DOHH2 (cell line): Measurements from ENCODE around the gene FBXL2.

ENCODE experiments used
- H3F3A ChIP-seq: fragments of 200-600 bp; sonication (generic), shearing (Covaris generic); 2 replicates; pipeline ENCODE4 v1.6.0; 2016; ENCODE audit warnings: antibody characterized with exemption, mild to moderate bottlenecking; ENCODE audit not compliant: control insufficient read depth, insufficient read depth
- H3K27ac ChIP-seq: fragments of 200-600 bp; sonication (generic); 2 replicates; pipeline ENCODE4 v1.5.1; 2014; ENCODE audit warnings: low read depth, mild to moderate bottlenecking, low read length, moderate library complexity
- H3K27me3 ChIP-seq: fragments of 200-600 bp; sonication (generic); 2 replicates; pipeline ENCODE4 v1.6.1; 2014; ENCODE audit warnings: mild to moderate bottlenecking, low read length, mixed read lengths; ENCODE audit not compliant: control insufficient read depth
- H3K36me3 ChIP-seq: fragments of 200-600 bp; sonication (generic); 2 replicates; pipeline ENCODE4 v1.6.1; 2014; ENCODE audit warnings: mild to moderate bottlenecking, low read length, moderate library complexity, mixed read lengths; ENCODE audit not compliant: control insufficient read depth
- H3K4me1 ChIP-seq: fragments of 200-600 bp; sonication (generic); 2 replicates; pipeline ENCODE4 v1.6.1; 2014; ENCODE audit warnings: mild to moderate bottlenecking, low read length, mixed read lengths; ENCODE audit not compliant: control insufficient read depth
- H3K4me2 ChIP-seq: fragments of 200-600 bp; sonication (generic); 2 replicates; pipeline ENCODE4 v1.6.0; 2014; ENCODE audit warnings: mild to moderate bottlenecking, low read length, moderate library complexity
- H3K4me3 ChIP-seq: fragments of 200-600 bp; sonication (generic); 2 replicates; pipeline ENCODE4 v1.5.1; 2014; ENCODE audit warnings: mild to moderate bottlenecking, low read length, mixed read lengths
- H3K79me2 ChIP-seq: fragments of 200-600 bp; sonication (generic); 2 replicates; pipeline ENCODE4 v1.6.1; 2014; ENCODE audit warnings: mild to moderate bottlenecking, low read length, mixed read lengths; ENCODE audit not compliant: control insufficient read depth
- H3K9me2 ChIP-seq: fragments of 200-600 bp; sonication (generic); replicated peaks from 2 replicates; pipeline ENCODE4 v1.6.1; 2014; ENCODE audit warnings: mild to moderate bottlenecking, low read length, mixed read lengths; ENCODE audit not compliant: control insufficient read depth
- H3K9me3 ChIP-seq: fragments of 200-600 bp; sonication (generic); 2 replicates; pipeline ENCODE4 v1.6.1; 2014; ENCODE audit warnings: antibody characterized with exemption, low read length, mixed read lengths; ENCODE audit not compliant: control insufficient read depth, insufficient read depth
- H4K20me1 ChIP-seq: fragments of 200-600 bp; sonication (generic); 2 replicates; pipeline ENCODE4 v1.6.0; 2014; ENCODE audit warnings: low read depth, mild to moderate bottlenecking, antibody characterized with exemption, low read length, moderate library complexity; ENCODE audit not compliant: control insufficient read depth, insufficient read depth
- EZH2phosphoT487 ChIP-seq: fragments of 200-600 bp; sonication (generic); IDR thresholded peaks from 2 replicates; pipeline ENCODE4 v1.6.1; 2017; ENCODE audit warnings: borderline replicate concordance, mild to moderate bottlenecking, antibody characterized with exemption, low read length, moderate library complexity, mixed read lengths
- TF ChIP-seq, protein P1 (sequence below): fragments of 200-600 bp; sonication (generic); IDR thresholded peaks from one replicate; pipeline ENCODE4 v1.5.1; 2014; ENCODE audit warnings: antibody characterized with exemption, mild to moderate bottlenecking, low read depth, low read length; ENCODE audit not compliant: poor library complexity, severe bottlenecking

Gene FBXL2

DNA sequence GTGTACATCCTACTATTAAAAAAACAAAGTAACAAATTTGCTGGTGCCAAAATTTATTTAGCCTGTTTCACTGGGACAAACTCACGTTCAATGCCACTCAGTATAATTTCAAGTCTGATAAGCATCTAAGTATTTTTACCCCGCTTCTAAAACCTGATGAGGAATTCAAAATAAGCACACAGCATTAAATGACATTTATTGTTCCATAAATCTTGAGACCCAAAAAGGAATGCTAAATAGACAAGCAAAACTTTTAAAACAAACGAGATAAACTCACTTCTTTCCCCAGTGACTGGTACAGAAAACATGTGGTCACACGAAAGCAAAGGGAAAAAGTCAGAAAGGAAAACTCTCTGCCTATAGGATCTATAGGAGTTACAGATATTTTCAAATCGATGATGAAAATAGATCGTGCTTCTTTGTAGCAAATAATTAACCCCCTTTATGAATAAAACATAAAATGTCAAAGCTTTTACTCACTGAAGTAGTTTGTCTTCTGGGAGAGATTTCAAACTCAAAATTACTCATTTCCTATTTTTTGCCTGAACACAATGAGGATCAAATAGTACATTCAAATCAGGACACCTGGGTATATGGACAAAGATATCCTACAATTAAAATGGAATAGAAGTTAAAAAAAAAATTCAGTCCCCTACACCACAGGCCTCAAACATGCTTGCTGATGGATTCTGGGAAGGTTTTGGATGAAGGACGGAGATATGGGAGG is 111.3 kb downstream of the FBXL2 start:
- Histone ChIP-seq H4K20me1 (no peaks in the 10 kb centered on the region), H3K36me3 (peaks cover 55% of the 10 kb centered on the region)

DNA sequence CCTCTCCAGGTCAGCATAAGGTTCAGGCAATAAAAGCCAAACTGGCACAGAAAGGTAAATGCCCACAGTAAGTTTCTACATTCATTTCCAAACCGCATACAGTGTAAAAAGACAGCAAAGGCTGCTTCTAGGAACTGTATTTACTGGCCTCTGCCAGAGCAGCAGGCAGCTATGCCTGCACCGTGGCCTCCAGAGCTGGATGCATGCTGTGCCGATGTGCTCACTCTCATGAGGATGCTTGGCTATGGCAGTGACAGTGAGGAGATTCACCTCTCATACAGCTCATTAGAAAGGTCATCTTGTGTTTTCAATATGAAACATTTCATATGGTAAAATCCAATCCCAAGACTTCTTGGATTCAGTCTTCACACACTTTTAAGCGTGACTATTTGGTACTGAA is 112.7 kb downstream of the FBXL2 start:
- Histone ChIP-seq H3K4me2 (no peak overlapping the region), H3K36me3 (peaks cover 59% of the 10 kb centered on the region), H3K9me2 (no peaks in the 10 kb centered on the region)

More for the DNA sequence above, 111.3 kb downstream of the FBXL2 start:
- H3K27ac ChIP-seq, result no peak overlapping the region
- no peaks in the 10 kb centered on the region for H3K79me2 ChIP-seq
- H3K9me3 ChIP-seq, result no peaks in the 10 kb centered on the region
- H3K9me2 ChIP-seq, result no peaks in the 10 kb centered on the region
- TF ChIP-seq EZH2phosphoT487, result no peak
- no peak overlapping the region for H3K4me2 ChIP-seq
- H3K4me3 ChIP-seq, result no peak overlapping the region
- no peaks in the 10 kb centered on the region for H3F3A ChIP-seq
- H3K4me1 ChIP-seq, result peaks cover 5% of the 10 kb centered on the region
- no peaks in the 10 kb centered on the region for H3K27me3 ChIP-seq

DNA sequence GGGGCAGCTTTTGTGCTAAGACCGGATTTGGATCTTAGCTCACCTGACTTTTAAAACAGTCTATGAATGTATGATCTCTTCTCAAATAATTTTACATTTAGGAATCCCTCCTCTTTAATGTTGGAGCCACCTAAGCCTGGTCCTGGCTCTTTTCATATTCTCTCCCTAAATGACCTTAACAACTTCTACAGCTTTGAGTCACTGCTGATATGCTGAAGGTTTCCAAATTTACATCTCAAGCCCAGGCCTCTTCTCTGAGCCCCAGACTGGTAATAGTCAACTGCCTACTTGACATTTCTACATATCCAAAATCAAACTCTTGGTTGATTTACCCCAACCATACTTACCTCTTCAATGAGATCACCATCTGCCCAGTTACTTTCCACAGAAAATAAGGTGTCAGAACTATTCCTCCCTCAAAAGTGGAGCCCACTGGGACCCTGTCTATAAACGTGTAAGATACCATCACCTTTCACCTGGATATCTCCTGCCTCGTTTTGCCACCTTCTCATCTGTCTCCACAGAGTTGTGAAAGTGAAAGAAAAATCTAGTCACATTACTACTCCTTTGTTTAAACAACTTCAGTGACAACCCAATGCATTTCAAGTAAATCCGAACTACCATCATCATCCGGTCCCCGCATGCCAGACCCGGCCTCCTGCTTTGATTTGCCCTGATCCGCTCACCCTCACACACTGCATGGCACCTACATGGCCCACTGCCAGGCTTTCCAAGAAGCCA is 114.2 kb downstream of the FBXL2 start:
- no peak for TF ChIP-seq EZH2phosphoT487
- TF ChIP-seq, protein P1, sequence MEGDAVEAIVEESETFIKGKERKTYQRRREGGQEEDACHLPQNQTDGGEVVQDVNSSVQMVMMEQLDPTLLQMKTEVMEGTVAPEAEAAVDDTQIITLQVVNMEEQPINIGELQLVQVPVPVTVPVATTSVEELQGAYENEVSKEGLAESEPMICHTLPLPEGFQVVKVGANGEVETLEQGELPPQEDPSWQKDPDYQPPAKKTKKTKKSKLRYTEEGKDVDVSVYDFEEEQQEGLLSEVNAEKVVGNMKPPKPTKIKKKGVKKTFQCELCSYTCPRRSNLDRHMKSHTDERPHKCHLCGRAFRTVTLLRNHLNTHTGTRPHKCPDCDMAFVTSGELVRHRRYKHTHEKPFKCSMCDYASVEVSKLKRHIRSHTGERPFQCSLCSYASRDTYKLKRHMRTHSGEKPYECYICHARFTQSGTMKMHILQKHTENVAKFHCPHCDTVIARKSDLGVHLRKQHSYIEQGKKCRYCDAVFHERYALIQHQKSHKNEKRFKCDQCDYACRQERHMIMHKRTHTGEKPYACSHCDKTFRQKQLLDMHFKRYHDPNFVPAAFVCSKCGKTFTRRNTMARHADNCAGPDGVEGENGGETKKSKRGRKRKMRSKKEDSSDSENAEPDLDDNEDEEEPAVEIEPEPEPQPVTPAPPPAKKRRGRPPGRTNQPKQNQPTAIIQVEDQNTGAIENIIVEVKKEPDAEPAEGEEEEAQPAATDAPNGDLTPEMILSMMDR, result no peak
- no peak overlapping the region for H3K27ac ChIP-seq
- no peaks in the 10 kb centered on the region for H3K9me2 ChIP-seq
- no peaks in the 10 kb centered on the region for H3K4me1 ChIP-seq
- no peaks in the 10 kb centered on the region for H3K27me3 ChIP-seq
- H3K36me3 ChIP-seq, result peaks cover 71% of the 10 kb centered on the region
- H4K20me1 ChIP-seq, result no peaks in the 10 kb centered on the region
- H3K79me2 ChIP-seq, result no peaks in the 10 kb centered on the region
- no peaks in the 10 kb centered on the region for H3F3A ChIP-seq
- H3K4me2 ChIP-seq, result no peak overlapping the region
- no peak overlapping the region for H3K4me3 ChIP-seq
- H3K9me3 ChIP-seq, result no peaks in the 10 kb centered on the region

More for the DNA sequence above, 112.7 kb downstream of the FBXL2 start:
- no peaks in the 10 kb centered on the region for H4K20me1 ChIP-seq
- H3K4me3 ChIP-seq, result no peak overlapping the region
- H3K27me3 ChIP-seq, result no peaks in the 10 kb centered on the region
- peaks cover 5% of the 10 kb centered on the region for H3K4me1 ChIP-seq
- no peaks in the 10 kb centered on the region for H3K79me2 ChIP-seq
- H3F3A ChIP-seq, result no peaks in the 10 kb centered on the region
- no peak for TF ChIP-seq EZH2phosphoT487
- TF ChIP-seq, protein P1, result no peak
- no peaks in the 10 kb centered on the region for H3K9me3 ChIP-seq
- no peak overlapping the region for H3K27ac ChIP-seq

DNA sequence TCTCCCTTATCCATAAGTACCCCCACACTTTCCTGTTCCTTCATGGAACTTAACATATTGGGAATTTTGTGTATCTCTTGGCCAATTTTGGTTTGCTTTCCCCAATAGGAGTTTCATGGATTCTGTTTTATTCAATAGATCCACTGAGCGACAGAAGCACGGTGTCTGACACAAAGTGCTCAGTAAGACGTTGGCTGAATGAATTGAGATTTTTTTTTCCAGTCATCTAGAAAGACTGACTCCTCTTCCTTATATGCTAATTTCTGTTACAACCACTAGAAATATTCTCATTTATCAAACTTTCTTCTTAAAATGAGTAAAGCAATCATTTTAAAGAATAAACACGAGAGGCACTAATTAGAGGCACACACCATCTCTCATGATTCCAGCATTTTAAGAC is 114.9 kb downstream of the FBXL2 start:
- TF ChIP-seq, protein P1, result no peak
- TF ChIP-seq EZH2phosphoT487, result no peak
- Histone ChIP-seq H3K36me3 (peaks cover 75% of the 10 kb centered on the region), H3K4me1 (no peaks in the 10 kb centered on the region), H3K27ac (no peak overlapping the region), H4K20me1 (no peaks in the 10 kb centered on the region), H3K4me3 (no peak overlapping the region), H3K9me2 (no peaks in the 10 kb centered on the region), H3K9me3 (no peaks in the 10 kb centered on the region), H3K4me2 (no peak overlapping the region), H3F3A (no peaks in the 10 kb centered on the region), H3K79me2 (no peaks in the 10 kb centered on the region), H3K27me3 (no peaks in the 10 kb centered on the region)
